HEK293T (cell line): Measurements from ENCODE around the gene AVPR2.

Source experiments
- CTCF ChIA-PET: fragments of 350-600 bp; formaldehyde crosslinking; extraction: SDS; loops from one replicate; lab custom pipeline; 2021; ENCODE audit warnings: antibody characterized with exemption, inconsistent platforms; lab: Yijun Ruan, JAX
- POLR2A ChIA-PET: fragments of 350-600 bp; formaldehyde crosslinking; extraction: SDS; loops from one replicate; lab custom pipeline; 2020; ENCODE audit warnings: antibody characterized with exemption, inconsistent platforms; lab: Yijun Ruan, JAX
- DNase-seq: peaks from one replicate; pipeline ENCODE4 v3.0.0; 2012; ENCODE audit warnings: mixed read lengths; ENCODE audit errors: extremely low spot score
- ARNT ChIP-seq: fragments of 450-650 bp; IDR thresholded peaks from 2 replicates; pipeline ENCODE4 v1.6.1; 2017; ENCODE audit warnings: mild to moderate bottlenecking
- BHLHE40 ChIP-seq: fragments of 450-650 bp; IDR thresholded peaks from 2 replicates; pipeline ENCODE4 v1.6.1; 2016; ENCODE audit warnings: mild to moderate bottlenecking, moderate library complexity, borderline replicate concordance
- CTBP1 ChIP-seq: fragments of 450-650 bp; IDR thresholded peaks from 2 replicates; pipeline ENCODE4 v1.6.1; 2016; ENCODE audit warnings: borderline replicate concordance
- ELF4 ChIP-seq: fragments of 450-650 bp; IDR thresholded peaks from 2 replicates; pipeline ENCODE4 v1.6.1; 2017; ENCODE audit warnings: antibody characterized with exemption
- FOXA1 ChIP-seq: fragments of 450-650 bp; IDR thresholded peaks from 2 replicates; pipeline ENCODE4 v1.6.1; 2016; ENCODE audit warnings: mild to moderate bottlenecking
- FOXK2 ChIP-seq: fragments of 450-650 bp; IDR thresholded peaks from 2 replicates; pipeline ENCODE4 v1.6.1; 2016; ENCODE audit warnings: mild to moderate bottlenecking
- FOXM1 ChIP-seq: fragments of 450-650 bp; IDR thresholded peaks from 2 replicates; pipeline ENCODE4 v1.6.1; 2017; ENCODE audit warnings: mild to moderate bottlenecking, borderline replicate concordance
- HDGF ChIP-seq: fragments of 450-650 bp; IDR thresholded peaks from 2 replicates; pipeline ENCODE4 v1.6.1; 2017; ENCODE audit warnings: antibody characterized with exemption, borderline replicate concordance
- L3MBTL2 ChIP-seq: fragments of 450-650 bp; conservative IDR thresholded peaks from 2 replicates; pipeline ENCODE4 v1.6.1; 2016; ENCODE audit warnings: mild to moderate bottlenecking
- LEF1 ChIP-seq: fragments of 450-650 bp; IDR thresholded peaks from 2 replicates; pipeline ENCODE4 v1.6.1; 2017; ENCODE audit warnings: mild to moderate bottlenecking, borderline replicate concordance
- NFRKB ChIP-seq: fragments of 450-650 bp; IDR thresholded peaks from 2 replicates; pipeline ENCODE4 v1.6.1; 2016; ENCODE audit warnings: mild to moderate bottlenecking, moderate library complexity
- SP1 ChIP-seq: fragments of 450-650 bp; IDR thresholded peaks from 2 replicates; pipeline ENCODE4 v1.6.1; 2017
- SUZ12 ChIP-seq: fragments of 450-650 bp; IDR thresholded peaks from 2 replicates; pipeline ENCODE4 v1.6.1; 2016; ENCODE audit warnings: mild to moderate bottlenecking
- TARDBP ChIP-seq: fragments of 450-650 bp; IDR thresholded peaks from 2 replicates; pipeline ENCODE4 v1.6.1; 2016
- ZNF384 ChIP-seq: fragments of 450-650 bp; IDR thresholded peaks from 2 replicates; pipeline ENCODE4 v1.6.1; 2016
- TF ChIP-seq, protein P1 (sequence below): fragments of 450-650 bp; IDR thresholded peaks from 2 replicates; pipeline ENCODE4 v1.6.1; 2016

AVPR2 gene

GRCh38 chrX:153926552-153926857, 22.0 kb downstream of the AVPR2 start:
- POLR2A ChIA-PET, result interaction anchor here (0.7 to 7.1 kb wide), 10 partner anchors 8 to 975 kb away, joined by 3 to 65 read pairs (median 5); partner anchors contain the start of genes IDH3G, NAA10, RENBP and SSR4
- CTCF ChIA-PET, result interaction anchor here (9.2 kb wide), 1 partner anchor 19 kb away, joined by 100 read pairs; the partner anchor contains the start of gene RENBP
- no peak for TF ChIP-seq FOXA1
- TF ChIP-seq L3MBTL2, result no peak
- TF ChIP-seq BHLHE40, result no peak
- DNase-seq, result no peak

DNA sequence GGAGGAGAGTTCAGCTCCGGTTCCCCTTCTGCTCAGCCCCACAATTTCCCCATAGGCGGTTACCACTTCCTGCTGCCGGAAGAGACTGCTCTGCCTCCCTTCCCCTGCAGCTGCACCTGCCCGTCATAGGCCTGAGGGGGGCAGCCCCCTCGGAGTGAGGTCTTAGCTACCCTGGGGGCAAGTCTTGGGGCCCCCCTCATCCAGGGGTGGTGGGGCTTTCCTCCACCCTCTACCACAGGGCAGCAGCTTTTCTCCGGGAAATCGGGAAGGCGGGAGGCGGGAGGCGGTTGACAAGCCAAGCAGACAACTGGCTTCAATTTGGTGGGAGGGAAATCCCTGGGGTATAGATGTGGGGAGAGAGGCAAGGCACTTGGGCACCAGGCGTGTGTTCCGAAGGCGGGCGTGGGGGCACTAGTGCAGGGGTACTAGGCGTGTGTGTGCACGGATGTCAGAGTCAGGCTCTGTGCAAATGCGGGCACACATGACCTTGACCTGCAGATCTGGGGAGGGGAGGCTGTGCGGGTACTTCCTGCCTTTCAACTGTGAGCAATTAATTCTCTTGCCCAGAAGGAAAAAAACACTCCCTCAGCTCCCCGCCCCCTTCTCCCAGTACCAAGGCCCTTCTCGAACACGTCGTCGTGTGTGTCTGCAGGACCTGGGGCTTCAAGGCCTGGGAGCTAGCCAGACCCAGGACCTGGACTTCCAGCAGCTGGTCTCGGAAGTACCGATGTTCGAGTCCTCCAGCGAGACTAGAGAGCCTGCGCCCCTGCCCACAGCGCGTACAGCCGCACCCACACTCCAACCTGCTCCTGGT, 22.6 kb downstream of the AVPR2 start:
- no peak for DNase-seq
- TF ChIP-seq BHLHE40 (no peak), HDGF (no peak), L3MBTL2 (no peak), ZNF384 (no peak), FOXK2 (no peak), LEF1 (no peak), ARNT (no peak), FOXM1 (no peak), SP1 (no peak), FOXA1 (no peak), ELF4 (no peak), NFRKB (no peak), TARDBP (no peak), SUZ12 (no peak), CTBP1 (no peak)
- TF ChIP-seq, protein P1, sequence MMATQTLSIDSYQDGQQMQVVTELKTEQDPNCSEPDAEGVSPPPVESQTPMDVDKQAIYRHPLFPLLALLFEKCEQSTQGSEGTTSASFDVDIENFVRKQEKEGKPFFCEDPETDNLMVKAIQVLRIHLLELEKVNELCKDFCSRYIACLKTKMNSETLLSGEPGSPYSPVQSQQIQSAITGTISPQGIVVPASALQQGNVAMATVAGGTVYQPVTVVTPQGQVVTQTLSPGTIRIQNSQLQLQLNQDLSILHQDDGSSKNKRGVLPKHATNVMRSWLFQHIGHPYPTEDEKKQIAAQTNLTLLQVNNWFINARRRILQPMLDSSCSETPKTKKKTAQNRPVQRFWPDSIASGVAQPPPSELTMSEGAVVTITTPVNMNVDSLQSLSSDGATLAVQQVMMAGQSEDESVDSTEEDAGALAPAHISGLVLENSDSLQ, result no peak
- ChIA-PET CTCF (interaction anchor here (0.8 to 9.2 kb wide), 4 partner anchors 16 to 23 kb away, joined by 3 to 100 read pairs (median 6); partner anchors contain the start of gene RENBP), POLR2A (interaction anchor here (0.7 to 7.1 kb wide), 15 partner anchors 8 to 974 kb away, joined by 3 to 65 read pairs (median 4); partner anchors contain the start of genes IDH3G, L1CAM, NAA10 and RENBP)

DNA sequence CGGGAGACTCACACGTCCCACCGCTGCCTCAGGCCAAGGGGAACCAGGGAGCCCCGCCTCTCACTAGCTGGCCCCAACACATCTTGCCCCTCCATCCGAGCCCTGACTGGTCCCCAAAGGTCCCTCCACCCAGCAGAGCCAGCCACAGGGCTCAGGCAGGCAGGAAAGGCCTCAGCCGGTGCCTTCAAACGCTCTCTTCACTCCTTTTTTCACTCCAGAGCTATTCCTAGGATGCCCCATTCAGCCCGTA, 23.1 kb downstream of the AVPR2 start:
- ChIA-PET CTCF (interaction anchor here (0.8 to 9.2 kb wide), 4 partner anchors 17 to 23 kb away, joined by 3 to 100 read pairs (median 6); partner anchors contain the start of gene RENBP), POLR2A (interaction anchor here (1.0 to 7.1 kb wide), 12 partner anchors 9 to 161 kb away, joined by 3 to 65 read pairs (median 4); partner anchors contain the start of genes IDH3G, L1CAM, RENBP and SSR4)
- TF ChIP-seq SP1, result no peak
- no peak for TF ChIP-seq ZNF384
- TF ChIP-seq CTBP1, result no peak
- no peak for TF ChIP-seq ARNT
- DNase-seq, result no peak

DNA sequence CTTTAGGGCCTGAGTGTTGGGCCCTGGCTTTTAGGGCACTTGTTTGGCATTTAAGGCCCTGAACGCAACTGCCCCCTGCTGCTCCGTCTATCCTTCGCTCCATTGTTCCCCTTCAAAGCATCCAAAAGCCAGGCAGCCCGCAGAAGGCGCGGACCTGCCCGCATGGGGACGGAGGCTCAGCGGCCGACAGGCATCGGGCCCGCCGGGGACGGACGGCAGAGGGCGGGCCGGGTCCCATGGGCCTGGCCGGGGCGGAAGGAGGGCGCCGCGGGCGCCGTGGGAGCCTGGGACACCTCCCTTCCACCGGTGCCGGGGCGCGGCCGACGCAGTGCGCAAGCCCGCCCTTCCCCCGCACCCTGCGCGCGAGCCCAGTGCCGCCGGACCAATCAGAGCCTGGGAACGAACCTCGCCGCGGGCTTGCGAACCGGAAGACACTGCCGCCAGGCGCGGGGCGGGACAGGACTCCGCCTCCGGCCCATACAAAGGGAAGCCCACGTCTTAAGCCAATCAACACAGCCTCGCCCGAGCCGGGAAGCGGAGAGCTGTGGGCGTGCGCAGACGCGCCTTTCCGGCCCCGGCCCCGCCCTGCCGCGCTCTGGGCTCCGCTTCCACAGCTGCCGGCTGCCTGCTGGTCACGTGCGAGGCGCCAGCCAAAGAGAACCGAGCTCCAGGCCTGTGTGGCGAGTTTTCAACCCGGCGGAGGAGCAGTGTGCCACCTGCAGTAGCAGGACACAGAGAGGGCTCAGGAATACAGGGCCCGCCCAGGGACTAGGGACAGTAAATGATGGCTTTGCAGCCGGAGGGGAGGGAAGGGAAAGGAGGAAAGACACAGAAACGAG, 23.7 kb downstream of the AVPR2 start:
- ChIA-PET POLR2A (interaction anchor here (0.6 to 7.1 kb wide), 22 partner anchors 9 to 162 kb away, joined by 3 to 65 read pairs (median 4); partner anchors contain the start of genes HCFC1, IDH3G, L1CAM and RENBP), CTCF (interaction anchor here (0.6 to 9.2 kb wide), 5 partner anchors 10 to 165 kb away, joined by 3 to 100 read pairs (median 5); partner anchors contain the start of gene RENBP)
- TF ChIP-seq ELF4 (peak; percentile 72; the same call in 1 of the 2 replicates), FOXM1 (peak; percentile 56; the same call in 1 of the 2 replicates), NFRKB (no peak), ARNT (peak; percentile 40; the same call in 1 of the 2 replicates), SP1 (no peak), SUZ12 (no peak), FOXK2 (no peak), ZNF384 (no peak), LEF1 (peak; percentile 82; the same call in 1 of the 2 replicates), CTBP1 (no peak), TARDBP (no peak)
- TF ChIP-seq, protein P1, result peak; percentile 61
- DNase-seq, result peak; percentile 98

DNA sequence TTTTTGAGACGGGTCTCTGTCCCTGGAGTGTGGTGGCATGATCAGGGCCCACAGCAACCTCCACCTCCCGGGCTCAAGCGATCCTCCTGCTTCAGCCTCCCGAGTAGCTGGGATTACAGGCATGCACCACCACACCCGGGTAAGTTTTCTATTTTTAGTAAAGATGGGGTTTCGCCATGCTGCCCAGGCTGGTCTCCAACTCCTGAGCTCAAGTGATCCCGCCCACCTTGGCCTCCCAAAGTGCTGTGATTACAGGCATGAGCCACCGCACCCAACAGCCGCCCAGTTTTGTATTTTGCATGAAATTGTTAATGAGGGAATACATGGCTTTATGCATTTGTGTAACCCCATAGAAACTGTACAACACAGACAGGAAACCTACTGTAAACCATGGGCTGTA, 24.4 kb downstream of the AVPR2 start:
- CTCF ChIA-PET, result interaction anchor here (0.6 to 9.2 kb wide), 4 partner anchors 10 to 166 kb away, joined by 3 to 100 read pairs (median 6); partner anchors contain the start of gene RENBP
- POLR2A ChIA-PET, result interaction anchor here (0.6 to 7.1 kb wide), 17 partner anchors 10 to 162 kb away, joined by 3 to 65 read pairs (median 5); partner anchors contain the start of genes HCFC1, IDH3G, RENBP and SSR4
- TF ChIP-seq NFRKB (no peak), FOXK2 (no peak), L3MBTL2 (no peak), HDGF (no peak)
- DNase-seq, result no peak

GRCh38 chrX:153929576-153929975, 25.1 kb downstream of the AVPR2 start:
- no peak for DNase-seq
- ChIA-PET CTCF (interaction anchor here (9.2 kb wide), 1 partner anchor 16 kb away, joined by 100 read pairs; the partner anchor contains the start of gene RENBP), POLR2A (interaction anchor here (0.8 to 7.1 kb wide), 4 partner anchors 10 to 135 kb away, joined by 3 to 65 read pairs (median 12); partner anchors contain the start of genes HCFC1, IDH3G, RENBP and SSR4)
- no peak for TF ChIP-seq BHLHE40
- no peak for TF ChIP-seq ELF4
- TF ChIP-seq L3MBTL2, result no peak
- TF ChIP-seq TARDBP, result no peak
- no peak for TF ChIP-seq CTBP1
- TF ChIP-seq SP1, result no peak
- no peak for TF ChIP-seq NFRKB
- no peak for TF ChIP-seq HDGF
- no peak for TF ChIP-seq FOXA1
- no peak for TF ChIP-seq FOXK2
- TF ChIP-seq, protein P1, result no peak
- no peak for TF ChIP-seq SUZ12
- no peak for TF ChIP-seq LEF1
- TF ChIP-seq FOXM1, result no peak
